ENCODE measurements around the gene FASTKD2. TPM values are rescaled to one million over a fixed set of nuclear protein-coding genes. Genes with fewer than 3 reads are reported as not detected.

Gene FASTKD2
- total and polyA plus RNA-seq, 2 of the 8 experiments (the other 6 are each of a cell fraction or from before 2014, with no cell fraction given), result 35.7 to 38.5 TPM

DNA sequence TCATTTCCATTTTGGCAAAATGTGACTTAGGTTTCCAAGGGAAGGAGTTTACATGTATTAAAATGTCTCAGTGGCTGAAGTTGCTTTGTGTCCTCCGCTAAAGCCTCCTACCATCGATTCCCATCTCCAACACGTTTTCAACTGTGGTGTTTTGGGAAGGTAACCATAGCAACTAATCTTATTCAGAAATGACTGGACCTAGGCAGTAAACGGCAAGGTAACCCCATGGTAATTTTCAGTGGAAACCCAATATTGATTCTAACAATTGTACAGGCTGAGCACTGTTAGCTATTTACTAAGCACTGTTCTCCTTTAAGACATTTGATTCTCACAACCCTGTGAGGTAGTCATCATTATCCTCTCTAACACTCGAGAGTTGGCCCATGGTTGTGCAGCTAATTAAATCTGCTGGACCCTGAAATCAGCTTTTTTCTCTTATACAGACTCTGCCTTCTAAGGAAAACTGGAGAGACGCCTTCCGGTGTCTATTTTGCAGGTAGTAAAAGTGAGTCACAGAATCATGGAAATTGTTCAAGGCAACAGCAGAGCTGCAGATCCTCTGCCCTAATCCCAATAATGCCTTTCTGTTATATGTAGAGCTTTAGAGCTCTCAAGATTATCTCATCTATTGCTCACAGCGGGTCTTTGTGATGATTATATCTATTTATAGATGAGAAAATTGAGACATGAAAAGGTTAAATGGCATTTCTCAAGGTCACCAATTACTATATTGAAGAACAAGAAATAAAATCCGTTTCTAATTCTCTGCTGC, 36.2 kb downstream of the FASTKD2 start (continued):
- no peak for TF ChIP-seq NRF1 (IDR thresholded peaks at IDR 0.05; ENCODE audit: low read depth, low read length)
- no peak for TF ChIP-seq SRF (IDR thresholded peaks at IDR 0.05; ENCODE audit: low read depth, low read length)

Data from H1 (cell line).